ENCODE results near the gene SIK1. TPM values are rescaled to one million over a fixed set of nuclear protein-coding genes. Genes with fewer than 3 reads are reported as not detected.

SIK1 gene
- total RNA-seq, 1 donor from 2014 or later, result 1.8 TPM

DNA sequence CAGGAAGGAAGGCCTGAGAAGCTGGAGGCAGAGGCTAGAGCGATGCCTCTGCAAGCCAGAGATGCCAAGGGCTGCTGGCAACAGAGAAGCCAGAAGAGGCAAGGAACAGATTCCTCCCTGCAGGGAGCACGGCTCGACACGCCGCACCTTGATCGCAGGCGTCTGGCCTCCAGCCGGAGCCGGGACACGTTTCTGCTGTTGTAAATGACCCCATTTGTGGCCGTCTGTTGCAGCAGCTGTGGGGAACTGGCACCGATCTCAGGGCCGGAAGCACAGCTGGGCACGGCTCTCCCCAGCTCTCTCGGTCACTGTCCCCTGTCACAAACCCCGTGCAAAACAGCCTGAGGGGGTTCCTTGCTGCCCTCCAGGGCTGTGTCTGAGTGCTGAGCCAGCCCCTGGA, 59.6 kb downstream of the SIK1 start:
- peaks cover 4% of the 10 kb centered on the region for H3K4me1 Mint-ChIP-seq (ENCODE audit: unreplicated experiment)
- DNase-seq (ENCODE audit: low spot score), result no peak
- H3K36me3 Mint-ChIP-seq (ENCODE audit: low read depth, unreplicated experiment), result no peaks in the 10 kb centered on the region
- no peak overlapping the region for H3K4me3 Mint-ChIP-seq (ENCODE audit: unreplicated experiment)
- H3K27me3 Mint-ChIP-seq (ENCODE audit: unreplicated experiment), result peaks cover 2% of the 10 kb centered on the region
- no peak overlapping the region for H3K27ac Mint-ChIP-seq (ENCODE audit: unreplicated experiment)
- TF ChIP-seq CTCF (IDR thresholded peaks at IDR 0.05; ENCODE audit: unreplicated experiment), result no peak
- H3K9me3 Mint-ChIP-seq (ENCODE audit: unreplicated experiment), result no peaks in the 10 kb centered on the region

DNA sequence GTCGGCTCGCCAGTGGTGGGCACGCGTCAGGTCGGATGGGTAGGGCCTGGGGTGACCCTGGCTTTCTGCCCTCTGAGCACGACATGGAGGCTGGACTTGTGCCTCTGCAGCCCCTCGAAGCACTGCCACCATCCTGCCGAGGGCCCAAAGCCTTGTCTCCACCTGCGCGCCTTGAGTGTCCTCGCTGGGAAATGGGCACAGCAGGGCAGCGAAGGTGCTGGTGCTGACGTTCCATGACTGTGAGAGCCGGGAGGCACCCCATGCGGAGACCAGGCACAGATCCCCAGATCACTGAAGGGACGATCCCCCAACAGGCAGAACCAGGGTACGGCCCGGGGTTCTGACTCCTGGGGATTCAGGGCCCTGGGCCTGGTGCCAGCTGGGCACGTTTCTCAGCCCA, 60.3 kb downstream of the SIK1 start:
- no peaks in the 10 kb centered on the region for H3K36me3 Mint-ChIP-seq (ENCODE audit: low read depth, unreplicated experiment)
- H3K27ac Mint-ChIP-seq (ENCODE audit: unreplicated experiment), result no peak overlapping the region

DNA sequence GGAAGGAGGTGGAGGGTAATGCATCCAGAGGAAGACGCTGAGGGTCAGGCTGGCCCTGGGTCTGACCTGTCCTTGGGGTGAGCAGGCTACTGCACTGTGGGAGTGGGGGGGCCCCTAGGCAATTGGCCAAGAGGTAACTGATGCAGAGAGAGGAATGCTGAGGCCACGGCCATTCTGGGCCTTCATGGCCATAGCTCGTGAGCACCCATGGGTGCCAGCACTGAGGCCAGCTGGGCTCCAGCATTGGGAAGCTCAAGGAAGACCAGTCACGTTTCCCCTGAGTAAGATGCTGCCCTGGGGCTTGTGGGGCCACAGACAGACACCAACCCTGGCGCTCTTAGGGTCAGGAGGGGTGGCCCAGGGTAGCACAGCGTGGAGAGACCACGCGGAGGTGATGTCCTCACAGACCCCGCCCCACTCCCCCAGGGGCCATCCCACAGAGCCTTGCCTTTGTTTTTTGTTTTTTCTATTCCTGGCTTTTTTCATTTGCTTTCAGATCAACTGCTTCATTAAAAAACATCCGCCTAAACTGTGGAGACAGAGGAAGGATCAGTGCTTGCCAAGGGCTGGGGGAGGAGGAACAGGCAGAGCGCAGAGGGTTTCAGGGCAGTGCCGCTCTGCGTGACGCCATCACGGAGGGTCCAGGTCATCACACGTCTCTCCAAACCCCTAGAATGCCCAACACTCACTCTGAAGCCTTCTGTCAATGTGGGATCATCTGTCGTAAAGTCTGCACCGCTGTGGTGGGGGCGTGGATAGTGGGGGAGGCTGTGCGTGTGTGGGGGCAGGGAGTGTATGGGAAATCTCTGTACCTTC, 61.1 kb downstream of the SIK1 start:
- Mint-ChIP-seq H3K27me3 (ENCODE audit: unreplicated experiment) (peaks cover 3% of the 10 kb centered on the region), H3K9me3 (ENCODE audit: unreplicated experiment) (no peaks in the 10 kb centered on the region), H3K36me3 (ENCODE audit: low read depth, unreplicated experiment) (no peaks in the 10 kb centered on the region), H3K4me3 (ENCODE audit: unreplicated experiment) (no peak overlapping the region), H3K27ac (ENCODE audit: unreplicated experiment) (peak overlapping the region; percentile 1), H3K4me1 (ENCODE audit: unreplicated experiment) (peaks cover 9% of the 10 kb centered on the region)
- no peak for DNase-seq (ENCODE audit: low spot score)
- TF ChIP-seq CTCF (IDR thresholded peaks at IDR 0.05; ENCODE audit: unreplicated experiment), result no peak

More for the DNA sequence above, 60.3 kb downstream of the SIK1 start:
- TF ChIP-seq CTCF (IDR thresholded peaks at IDR 0.05; ENCODE audit: unreplicated experiment), result no peak
- DNase-seq (ENCODE audit: low spot score), result no peak
- Mint-ChIP-seq H3K4me3 (ENCODE audit: unreplicated experiment) (no peak overlapping the region), H3K27me3 (ENCODE audit: unreplicated experiment) (peaks cover 2% of the 10 kb centered on the region), H3K9me3 (ENCODE audit: unreplicated experiment) (no peaks in the 10 kb centered on the region), H3K4me1 (ENCODE audit: unreplicated experiment) (peaks cover 6% of the 10 kb centered on the region)

GRCh38 chr21:43364851-43365424, 62.0 kb downstream of the SIK1 start:
- no peak for TF ChIP-seq CTCF (IDR thresholded peaks at IDR 0.05; ENCODE audit: unreplicated experiment)
- Mint-ChIP-seq H3K9me3 (ENCODE audit: unreplicated experiment) (no peaks in the 10 kb centered on the region), H3K4me3 (ENCODE audit: unreplicated experiment) (no peak overlapping the region), H3K27ac (ENCODE audit: unreplicated experiment) (no peak overlapping the region), H3K4me1 (ENCODE audit: unreplicated experiment) (peaks cover 9% of the 10 kb centered on the region), H3K27me3 (ENCODE audit: unreplicated experiment) (peaks cover 3% of the 10 kb centered on the region), H3K36me3 (ENCODE audit: low read depth, unreplicated experiment) (no peaks in the 10 kb centered on the region)
- no peak for DNase-seq (ENCODE audit: low spot score)

Other genes starting within 250 kb of the SIK1 start
- 2.3 TPM for gene HSF2BP, start 232.4 kb upstream of the SIK1 start, total RNA-seq (ENCODE audit: unreplicated experiment)
- gene RRP1B, start 232.4 kb upstream of the SIK1 start, total RNA-seq (ENCODE audit: unreplicated experiment), result 33.8 TPM